ENCODE results near the gene GPR78. TPM values are rescaled to one million over a fixed set of nuclear protein-coding genes. Genes with fewer than 3 reads are reported as not detected.

Gene GPR78
- total and polyA plus RNA-seq, 2 of the 8 experiments (the other 6 are each of a cell fraction or from before 2014, with no cell fraction given): 1.0 to 3.0 TPM

DNA sequence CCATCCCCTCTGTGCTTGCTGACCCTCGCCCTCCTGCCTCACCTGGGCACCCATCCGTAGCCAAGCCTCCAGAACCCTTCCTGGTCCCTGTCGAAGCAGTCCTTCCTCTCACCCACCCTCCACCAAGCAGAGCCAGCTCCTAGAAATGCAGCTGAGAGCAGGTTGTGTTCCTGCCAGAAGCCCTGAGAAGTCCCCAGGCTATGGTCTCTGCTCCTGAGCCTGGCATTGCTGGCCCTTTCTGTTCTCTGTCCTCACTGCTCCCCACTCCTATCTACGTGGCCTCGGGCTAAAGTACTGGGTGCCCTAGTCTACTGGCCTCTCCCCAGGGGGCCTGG, 10.3 kb downstream of the GPR78 start (continued):
- TF ChIP-seq NANOG (IDR thresholded peaks at IDR 0.05; ENCODE audit: insufficient read depth, low read depth, low read length, poor library complexity, severe bottlenecking) (no peak), KDM1A (IDR thresholded peaks at IDR 0.05; ENCODE audit: borderline replicate concordance, low read length) (no peak), SIX5 (IDR thresholded peaks at IDR 0.05; ENCODE audit: low read depth, low read length) (no peak), FOSL1 (IDR thresholded peaks at IDR 0.05; ENCODE audit: insufficient read depth, low read depth, low read length) (no peak), TEAD4 (IDR thresholded peaks at IDR 0.05; ENCODE audit: low read depth, low read length) (no peak), ZNF274 (IDR thresholded peaks at IDR 0.05; ENCODE audit: borderline replicate concordance, extremely low read depth, low read length) (no peak)
- TF ChIP-seq, protein P1, sequence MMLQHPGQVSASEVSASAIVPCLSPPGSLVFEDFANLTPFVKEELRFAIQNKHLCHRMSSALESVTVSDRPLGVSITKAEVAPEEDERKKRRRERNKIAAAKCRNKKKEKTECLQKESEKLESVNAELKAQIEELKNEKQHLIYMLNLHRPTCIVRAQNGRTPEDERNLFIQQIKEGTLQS (IDR thresholded peaks at IDR 0.05; ENCODE audit: insufficient read depth, low read depth, low read length): no peak

Data from H1 (cell line).